Spleen (tissue), 11 donors: ENCODE results near the gene KY. TPM values are rescaled to one million over a fixed set of nuclear protein-coding genes. Genes with fewer than 3 reads are reported as not detected.

Source experiments
- DNase-seq: peaks from one replicate; pipeline ENCODE4 v3.0.0-alpha.2; 2020
- H3K27ac ChIP-seq, 8 donors: fragments of 200-600 bp; sonication (generic) in 7 of 8; 1 replicate in 4 of 8; 2 replicates in 4 of 8; pipeline versions ENCODE4 v1.5.0 to v1.8.0; 2016 to 2021; ENCODE audit warnings: inconsistent platforms in 4 of 8, mild to moderate bottlenecking in 4 of 8, moderate library complexity in 1 of 8
- H3K27me3 ChIP-seq, 7 donors: fragments of 200-600 bp; sonication (generic) in 6 of 7; replicated peaks in 1 of 7; 1 replicate in 4 of 7; 2 replicates in 3 of 7; pipeline versions ENCODE4 v1.5.0 to v1.8.0; 2016 to 2021; ENCODE audit warnings: inconsistent platforms in 3 of 7, mild to moderate bottlenecking in 1 of 7
- H3K36me3 ChIP-seq, 6 donors: fragments of 200-600 bp; sonication (generic) in 5 of 6; 1 replicate in 4 of 6; 2 replicates in 2 of 6; pipeline versions ENCODE4 v1.5.0 to v1.8.0; 2016 to 2021; ENCODE audit warnings: inconsistent platforms in 2 of 6
- H3K4me1 ChIP-seq, 6 donors: fragments of 200-600 bp; sonication (generic) in 5 of 6; 1 replicate in 3 of 6; 2 replicates in 3 of 6; pipeline versions ENCODE4 v1.5.0 to v1.8.0; 2016 to 2021; ENCODE audit warnings: inconsistent platforms in 3 of 6
- H3K4me3 ChIP-seq, 8 donors: fragments of 200-600 bp; sonication (generic) in 7 of 8; 1 replicate in 4 of 8; 2 replicates in 4 of 8; pipeline versions ENCODE4 v1.5.0 to v1.8.0; 2016 to 2021; ENCODE audit warnings: inconsistent platforms in 4 of 8, mild to moderate bottlenecking in 4 of 8, moderate library complexity in 2 of 8
- H3K9me3 ChIP-seq, 8 donors: fragments of 200-600 bp; sonication (generic) in 7 of 8; 1 replicate in 4 of 8; 2 replicates in 4 of 8; pipeline versions ENCODE4 v1.5.0 to v1.8.0; 2016 to 2021; ENCODE audit warnings: inconsistent platforms in 4 of 8
- CTCF ChIP-seq, 11 experiments: fragments of 200-600 bp in 7 of 11; fragments of 450-650 bp in 4 of 11; sonication (generic) in 4 of 11; IDR thresholded peaks in 8 of 11; conservative IDR thresholded peaks in 3 of 11; 1 replicate in 7 of 11; 2 replicates in 4 of 11; pipeline versions ENCODE4 v1.4.0 to v1.8.0; 2016 to 2021; ENCODE audit warnings: antibody characterized with exemption in 11 of 11, inconsistent platforms in 4 of 11, mild to moderate bottlenecking in 1 of 11
- POLR2A ChIP-seq, 3 donors: fragments of 450-650 bp; IDR thresholded peaks; one replicate each; pipeline ENCODE4 v1.5.1; 2017; ENCODE audit warnings: antibody characterized with exemption in 3 of 3, mild to moderate bottlenecking in 1 of 3
- POLR2AphosphoS5 ChIP-seq, 3 donors: sonication (generic); formaldehyde crosslinking; IDR thresholded peaks; one replicate each; pipeline ENCODE4 v1.5.1; 2017; ENCODE audit warnings: antibody characterized with exemption in 3 of 3
- WGBS, 5 donors: extraction: QIAGEN DNeasy Blood & Tissue Kit in 3 of 5; methylation state at CpG; one replicate each; pipeline versions ENCODE4 v1.1.5 to v1.1.7; 2013 to 2018; 5-methylcytosine and 5-hydroxymethylcytosine counted together
- intact Hi-C: fragments of 100-400 bp; cut with DNase I; formaldehyde crosslinking; loops from one replicate; pipeline ENCODE4 v1.15.0; 2023; ENCODE audit warnings: low total_unique reads
- polyA plus RNA-seq, 3 donors: library from polyadenylated mRNA; stranded (reverse); fragments of 200-250 nt; gene quantifications; one replicate each; pipeline ENCODE4 v1.2.1, GENCODE V29; 2013
- total RNA-seq, 7 donors: library from RNA; depleted of rRNA in 3 of 7; stranded (reverse); fragments of >200 nt in 3 of 7; fragmentation: NEBNext Ultra II Directional in 4 of 7; extraction: Animal tissue kit (Norgen Biotek cat#: 25700) in 4 of 7; gene quantifications; one replicate each; pipeline versions ENCODE4 v1.1.0 to v1.2.1, GENCODE V29; 2016 to 2021
- donor health status: healthy with polysubstance abuse.
- donor health status: DM: no; HTN: no; CAD: no; lungs with moderate emphysema.
- donor health status: DM: no; HTN: no; CAD: no.
- donor health status: Bipolar disorder and iron deficiency.
- donor health status: healthy.
- donor health status: DM: no; HTN: no; CAD: no.
- donor health status: DM: yes; HTN: yes; CAD: no.

Gene KY
- total and polyA plus RNA-seq, 10 donors = 0.17 TPM; not detected in 9

- TF ChIP-seq POLR2A (IDR thresholded peaks at IDR 0.05) (no peak), POLR2AphosphoS5 (IDR thresholded peaks at IDR 0.05) (no peak), CTCF (IDR thresholded peaks at IDR 0.05 in 8 of 11, conservative IDR thresholded peaks at IDR 0.05 in 3 of 11) (no peak)
- H3K4me1 ChIP-seq = peaks cover 0 to 19% (median 13%) of the 10 kb centered on the region in 6 donors
- DNase-seq = no peak
- peaks cover 0 to 38% (median 12%) of the 10 kb centered on the region in 7 donors for H3K27me3 ChIP-seq
- intact Hi-C loops = no loop called here
- WGBS, 5 donors = 85 to 94% (median 90%) methylated on average over 15 of the region's 15 CpGs
- no peak overlapping the region for H3K4me3 ChIP-seq
- no peaks in the 10 kb centered on the region for H3K9me3 ChIP-seq
- no peak overlapping the region for H3K27ac ChIP-seq
- no peaks in the 10 kb centered on the region for H3K36me3 ChIP-seq
These were observed 2.7 kb downstream of the KY start for GRCh38 chr3:134647902-134648760.

- 93 to 100% (median 97%) methylated on average over 1 of the region's 1 CpG for WGBS, 5 donors
- intact Hi-C loops = no loop called here
- peaks cover 0 to 18% (median 5%) of the 10 kb centered on the region in 7 donors for H3K27me3 ChIP-seq
These were observed 4.7 kb downstream of the KY start for GRCh38 chr3:134646086-134646485.

GRCh38 chr3:134645515-134645914 lies 5.3 kb downstream of the KY start:
- WGBS, 5 donors = 82 to 94% (median 90%) methylated on average over 5 of the region's 5 CpGs
- intact Hi-C loops = no loop called here
- H3K4me3 ChIP-seq = no peak overlapping the region
- no peaks in the 10 kb centered on the region for H3K36me3 ChIP-seq
- no peaks in the 10 kb centered on the region for H3K9me3 ChIP-seq
- H3K4me1 ChIP-seq = peaks cover 0 to 4% (median 2%) of the 10 kb centered on the region in 6 donors
- H3K27ac ChIP-seq = no peak overlapping the region
- H3K27me3 ChIP-seq = peaks cover 0 to 12% (median 0%) of the 10 kb centered on the region in 7 donors
- no peak for TF ChIP-seq CTCF (IDR thresholded peaks at IDR 0.05 in 8 of 11, conservative IDR thresholded peaks at IDR 0.05 in 3 of 11)
- TF ChIP-seq POLR2AphosphoS5 (IDR thresholded peaks at IDR 0.05) = no peak
- no peak for DNase-seq

More at GRCh38 chr3:134646086-134646485, 4.7 kb downstream of the KY start:
- Histone ChIP-seq H3K36me3 (no peaks in the 10 kb centered on the region), H3K4me1 (peaks cover 0 to 10% (median 7%) of the 10 kb centered on the region in 6 donors), H3K27ac (no peak overlapping the region), H3K4me3 (no peak overlapping the region), H3K9me3 (no peaks in the 10 kb centered on the region)
- DNase-seq = no peak
- TF ChIP-seq CTCF (IDR thresholded peaks at IDR 0.05 in 8 of 11, conservative IDR thresholded peaks at IDR 0.05 in 3 of 11) = no peak
- TF ChIP-seq POLR2AphosphoS5 (IDR thresholded peaks at IDR 0.05) = no peak
- TF ChIP-seq POLR2A (IDR thresholded peaks at IDR 0.05) = no peak

GRCh38 chr3:134644731-134645514 lies 5.9 kb downstream of the KY start:
- H3K4me1 ChIP-seq = no peaks in the 10 kb centered on the region
- DNase-seq = no peak
- TF ChIP-seq POLR2AphosphoS5 (IDR thresholded peaks at IDR 0.05) = no peak
- TF ChIP-seq CTCF (IDR thresholded peaks at IDR 0.05 in 8 of 11, conservative IDR thresholded peaks at IDR 0.05 in 3 of 11) = no peak
- no peak for TF ChIP-seq POLR2A (IDR thresholded peaks at IDR 0.05)
- WGBS, 5 donors = 58 to 89% (median 76%) methylated on average over 10 to 11 of the region's 11 CpGs
- H3K4me3 ChIP-seq = no peak overlapping the region
- H3K27me3 ChIP-seq = peaks cover 0 to 6% (median 0%) of the 10 kb centered on the region in 7 donors
- H3K27ac ChIP-seq = no peak overlapping the region
- intact Hi-C loops = no loop called here
- H3K9me3 ChIP-seq = no peaks in the 10 kb centered on the region
- H3K36me3 ChIP-seq = no peaks in the 10 kb centered on the region
